Mesendoderm (in vitro differentiated cells): ENCODE measurements around the gene HOXD10.
A peak's percentile ranks its signal among the peaks of the same experiment; 100 is the strongest.

ENCODE experiments used
- DNase-seq: peaks from one replicate; pipeline ENCODE4 v3.0.0; 2013
- H2AK5ac ChIP-seq: 2 replicates; pipeline ENCODE4 v1.6.1; 2013; ENCODE audit warnings: low read length, inconsistent platforms
- H2BK120ac ChIP-seq: 2 replicates; pipeline ENCODE4 v1.6.1; 2013; ENCODE audit warnings: low read depth, mild to moderate bottlenecking, low read length, moderate library complexity, mixed read lengths
- H2BK15ac ChIP-seq: replicated peaks from 2 replicates; pipeline ENCODE4 v1.6.1; 2013; ENCODE audit warnings: low read depth, mild to moderate bottlenecking, moderate library complexity
- H2BK5ac ChIP-seq: 2 replicates; pipeline ENCODE4 v1.6.1; 2013; ENCODE audit warnings: low read length, inconsistent platforms
- H3K18ac ChIP-seq: 2 replicates; pipeline ENCODE4 v1.6.1; 2013; ENCODE audit warnings: mild to moderate bottlenecking, low read length, mixed read lengths
- H3K23ac ChIP-seq: one replicate; pipeline ENCODE4 v1.6.1; 2013; ENCODE audit warnings: low read length
- H3K27ac ChIP-seq: 2 replicates; pipeline ENCODE4 v1.5.1; 2013; ENCODE audit warnings: low read depth, mild to moderate bottlenecking, inconsistent platforms, low read length, moderate library complexity
- H3K27me3 ChIP-seq: 2 replicates; pipeline ENCODE4 v1.6.1; 2013; ENCODE audit warnings: low read length, control low read depth, mild to moderate bottlenecking, inconsistent platforms; ENCODE audit not compliant: insufficient read depth, poor library complexity
- H3K36me3 ChIP-seq: 2 replicates; pipeline ENCODE4 v1.6.1; 2013; ENCODE audit warnings: low read length, inconsistent platforms; ENCODE audit not compliant: control insufficient read depth, insufficient read depth
- H3K4ac ChIP-seq: one replicate; pipeline ENCODE4 v1.6.1; 2013; ENCODE audit warnings: low read depth, mild to moderate bottlenecking, low read length, moderate library complexity
- H3K4me1 ChIP-seq: 2 replicates; pipeline ENCODE4 v1.6.1; 2013; ENCODE audit warnings: low read depth, low read length, inconsistent platforms; ENCODE audit not compliant: control insufficient read depth
- H3K4me2 ChIP-seq: 2 replicates; pipeline ENCODE4 v1.6.1; 2013; ENCODE audit warnings: low read length
- H3K4me3 ChIP-seq: 2 replicates; pipeline ENCODE4 v1.5.1; 2013; ENCODE audit warnings: mild to moderate bottlenecking, low read length
- H3K56ac ChIP-seq: one replicate; pipeline ENCODE4 v1.6.1; 2013; ENCODE audit warnings: low read length
- H3K79me1 ChIP-seq: 2 replicates; pipeline ENCODE4 v1.6.1; 2013; ENCODE audit warnings: low read length, inconsistent platforms
- H3K79me2 ChIP-seq: 2 replicates; pipeline ENCODE4 v1.6.1; 2013; ENCODE audit warnings: mild to moderate bottlenecking, low read length; ENCODE audit not compliant: control insufficient read depth, insufficient read depth
- H3K9ac ChIP-seq: 2 replicates; pipeline ENCODE4 v1.6.1; 2013; ENCODE audit warnings: low read length, inconsistent platforms
- H4K5ac ChIP-seq: one replicate; pipeline ENCODE4 v1.6.1; 2013; ENCODE audit warnings: low read length
- H4K8ac ChIP-seq: one replicate; pipeline ENCODE4 v1.6.1; 2013; ENCODE audit warnings: low read depth, mild to moderate bottlenecking, control low read depth, low read length, moderate library complexity
- WGBS: extraction: QIAGEN DNeasy Blood & Tissue Kit; methylation state at CpG from one replicate; pipeline ENCODE4 v1.1.7; 2013; ENCODE audit warnings: low lambda C conversion rate, missing lambda C conversion rate; ENCODE audit not compliant: insufficient coverage; ENCODE audit errors: extremely low coverage; 5-methylcytosine and 5-hydroxymethylcytosine counted together

HOXD10 gene

DNA sequence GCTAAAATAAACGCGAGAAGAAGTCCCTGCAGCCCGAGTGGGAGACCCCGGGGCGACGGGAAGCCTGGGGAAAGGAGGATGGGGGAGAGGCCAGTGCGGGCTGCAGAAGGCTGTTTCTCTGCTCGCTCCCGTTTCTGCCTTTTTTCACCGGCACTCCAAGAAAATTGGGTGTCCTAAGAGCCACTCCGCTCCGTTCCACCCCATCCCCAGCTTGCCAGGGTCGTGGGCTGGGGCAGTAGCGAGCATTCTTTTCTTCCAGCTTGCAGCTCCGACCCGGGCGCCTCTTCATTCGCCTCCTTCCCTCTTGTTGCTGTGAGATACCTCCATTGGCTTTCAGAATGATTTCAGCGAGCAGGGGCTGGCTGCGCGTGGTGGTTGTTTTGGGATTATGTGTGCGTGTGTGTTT lies 41.6 kb downstream of the HOXD10 start:
- H3K4me3 ChIP-seq = no peak overlapping the region
- no CpG with 5 or more reads among the region's 22 CpGs for WGBS
- no peak overlapping the region for H3K18ac ChIP-seq
- no peak overlapping the region for H3K56ac ChIP-seq
- H4K8ac ChIP-seq = no peak overlapping the region
- H3K79me1 ChIP-seq = no peaks in the 10 kb centered on the region
- H3K9ac ChIP-seq = no peak overlapping the region
- H3K23ac ChIP-seq = no peak overlapping the region
- DNase-seq = peak; percentile 58
- no peak overlapping the region for H2BK5ac ChIP-seq
- no peaks in the 10 kb centered on the region for H3K36me3 ChIP-seq
- no peaks in the 10 kb centered on the region for H3K79me2 ChIP-seq
- H3K4me2 ChIP-seq = peak overlapping the region; percentile 32
- peaks cover 3% of the 10 kb centered on the region for H3K4me1 ChIP-seq
- H4K5ac ChIP-seq = no peak overlapping the region
- H2BK15ac ChIP-seq = no peak overlapping the region
- no peak overlapping the region for H3K4ac ChIP-seq
- H3K27ac ChIP-seq = no peak overlapping the region
- H2BK120ac ChIP-seq = no peak overlapping the region
- peaks cover 89% of the 10 kb centered on the region for H3K27me3 ChIP-seq
- no peak overlapping the region for H2AK5ac ChIP-seq

GRCh38 chr2:176158855-176159662 lies 42.5 kb downstream of the HOXD10 start:
- Histone ChIP-seq H3K23ac (no peak overlapping the region), H3K79me2 (no peaks in the 10 kb centered on the region), H3K4ac (no peak overlapping the region), H2BK5ac (no peak overlapping the region), H3K9ac (no peak overlapping the region), H2AK5ac (no peak overlapping the region), H2BK120ac (no peak overlapping the region), H3K36me3 (no peaks in the 10 kb centered on the region), H4K5ac (no peak overlapping the region), H4K8ac (no peak overlapping the region), H3K4me2 (no peak overlapping the region), H3K79me1 (no peaks in the 10 kb centered on the region), H2BK15ac (no peak overlapping the region), H3K18ac (no peak overlapping the region), H3K27me3 (peaks cover 91% of the 10 kb centered on the region), H3K4me1 (peaks cover 3% of the 10 kb centered on the region), H3K56ac (peak overlapping the region; percentile 25), H3K4me3 (no peak overlapping the region), H3K27ac (no peak overlapping the region)
- DNase-seq = peak; percentile 83
- WGBS = no CpG with 5 or more reads among the region's 39 CpGs

GRCh38 chr2:176159663-176160250 lies 43.2 kb downstream of the HOXD10 start:
- no peaks in the 10 kb centered on the region for H3K79me2 ChIP-seq
- H3K23ac ChIP-seq = peak overlapping the region; percentile 74
- H4K5ac ChIP-seq = no peak overlapping the region
- H3K4me3 ChIP-seq = no peak overlapping the region
- H2BK120ac ChIP-seq = no peak overlapping the region
- H3K36me3 ChIP-seq = no peaks in the 10 kb centered on the region
- peaks cover 3% of the 10 kb centered on the region for H3K4me1 ChIP-seq
- H3K27ac ChIP-seq = no peak overlapping the region
- peaks cover 92% of the 10 kb centered on the region for H3K27me3 ChIP-seq
- peak overlapping the region; percentile 4 for H3K9ac ChIP-seq
- peak overlapping the region; percentile 24 for H3K4me2 ChIP-seq
- peak; percentile 57 for DNase-seq
- no peak overlapping the region for H4K8ac ChIP-seq
- H3K79me1 ChIP-seq = no peaks in the 10 kb centered on the region
- H2BK15ac ChIP-seq = no peak overlapping the region
- H3K18ac ChIP-seq = peak overlapping the region; percentile 6
- H3K56ac ChIP-seq = peak overlapping the region; percentile 18
- H2BK5ac ChIP-seq = no peak overlapping the region
- no CpG with 5 or more reads among the region's 44 CpGs for WGBS
- H2AK5ac ChIP-seq = no peak overlapping the region
- H3K4ac ChIP-seq = no peak overlapping the region

DNA sequence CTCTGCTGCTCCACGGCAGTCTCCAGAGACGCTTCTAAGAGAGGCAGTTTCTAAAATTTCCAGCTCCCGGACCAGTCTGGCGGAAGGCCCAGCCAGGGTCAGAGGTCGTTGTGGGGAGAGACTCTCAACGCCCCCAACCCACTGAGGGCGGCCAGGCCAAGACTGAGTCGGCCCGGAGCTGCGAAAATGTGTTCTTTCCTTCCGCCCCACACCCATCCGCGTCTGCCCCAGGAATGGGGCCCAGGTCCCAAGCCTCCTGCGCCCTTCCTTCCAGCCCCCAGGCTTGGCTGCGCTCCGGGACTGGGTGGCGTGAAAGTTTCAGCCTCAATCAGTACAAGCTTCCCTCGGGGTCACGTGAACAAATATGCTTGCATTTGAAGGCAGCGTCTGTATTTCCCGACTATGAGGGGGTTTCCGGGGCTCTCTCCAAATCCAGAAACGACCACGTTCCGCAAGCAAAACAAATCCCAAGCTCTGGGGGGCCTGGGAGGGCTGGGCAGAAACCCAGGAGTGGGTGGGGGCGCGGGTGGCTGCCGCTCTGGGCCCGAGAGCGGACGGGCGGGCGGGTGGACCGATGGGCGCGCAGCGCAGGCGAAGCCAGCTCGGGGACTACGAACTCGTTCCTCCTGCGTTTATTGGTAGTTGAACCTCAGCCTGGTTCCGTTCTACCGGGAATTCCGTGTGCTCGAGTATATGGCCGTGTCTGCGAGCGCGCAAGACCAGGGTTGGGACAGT lies 43.8 kb downstream of the HOXD10 start:
- Histone ChIP-seq H3K27ac (no peak overlapping the region), H4K8ac (no peak overlapping the region), H3K23ac (no peak overlapping the region), H2BK5ac (no peak overlapping the region), H2BK120ac (no peak overlapping the region), H3K9ac (no peak overlapping the region), H3K27me3 (peaks cover 92% of the 10 kb centered on the region), H3K4ac (no peak overlapping the region), H3K36me3 (no peaks in the 10 kb centered on the region), H2AK5ac (no peak overlapping the region), H3K79me2 (no peaks in the 10 kb centered on the region), H4K5ac (no peak overlapping the region), H3K79me1 (no peaks in the 10 kb centered on the region), H3K56ac (peak overlapping the region; percentile 30), H3K4me3 (no peak overlapping the region), H3K18ac (no peak overlapping the region), H3K4me1 (peaks cover 3% of the 10 kb centered on the region), H2BK15ac (no peak overlapping the region), H3K4me2 (peak overlapping the region; percentile 33)
- no peak for DNase-seq
- WGBS = no CpG with 5 or more reads among the region's 50 CpGs

DNA sequence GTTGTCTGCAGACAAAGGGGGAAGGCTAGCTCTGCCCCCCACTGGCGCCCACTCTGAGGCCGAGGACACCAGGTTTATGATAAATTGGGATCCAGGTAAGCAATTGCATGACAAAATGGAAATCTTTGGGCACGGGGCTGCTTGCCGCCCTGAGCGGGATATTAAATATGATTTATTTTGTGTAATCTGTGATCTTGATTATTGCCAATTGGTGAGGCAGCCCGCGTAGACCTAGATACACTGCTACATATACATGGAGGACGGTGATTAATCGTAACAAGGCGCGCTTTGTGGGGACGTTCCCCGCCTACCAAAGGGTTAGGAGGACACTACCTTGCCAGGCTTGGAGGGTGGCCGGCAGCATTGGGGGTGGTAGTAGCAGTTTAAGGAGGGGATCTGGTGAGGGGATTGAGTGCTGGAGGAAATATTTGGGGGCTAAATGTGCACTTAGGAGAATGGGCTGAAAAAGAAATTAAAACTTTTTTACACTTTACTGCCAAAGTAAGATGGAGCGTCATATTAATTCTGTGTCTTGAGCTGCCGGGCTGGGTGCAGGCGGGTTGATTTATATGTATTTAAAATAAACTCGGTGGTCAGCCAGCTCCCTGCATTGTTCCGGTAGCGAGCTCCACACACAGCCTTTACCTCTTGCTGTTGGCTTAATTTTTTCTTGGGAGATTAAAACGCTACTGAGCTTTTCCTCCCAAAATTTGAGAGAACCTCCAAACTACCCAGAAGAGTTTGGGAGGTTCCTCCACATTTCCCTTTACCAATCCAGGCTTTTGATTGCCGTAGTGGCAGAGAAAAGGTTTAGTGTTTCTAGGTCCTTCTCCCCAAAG lies 44.6 kb downstream of the HOXD10 start:
- Histone ChIP-seq H3K4me2 (no peak overlapping the region), H3K4me3 (no peak overlapping the region)
- no CpG with 5 or more reads among the region's 22 CpGs for WGBS

More for the DNA sequence above, 44.6 kb downstream of the HOXD10 start:
- Histone ChIP-seq H3K23ac (no peak overlapping the region), H2BK120ac (no peak overlapping the region), H3K56ac (peak overlapping the region; percentile 30), H2BK15ac (no peak overlapping the region), H3K4me1 (peaks cover 3% of the 10 kb centered on the region), H3K79me2 (no peaks in the 10 kb centered on the region), H3K4ac (no peak overlapping the region), H3K27ac (no peak overlapping the region), H2BK5ac (no peak overlapping the region), H3K27me3 (peaks cover 93% of the 10 kb centered on the region), H3K9ac (no peak overlapping the region), H3K36me3 (no peaks in the 10 kb centered on the region), H2AK5ac (no peak overlapping the region), H3K79me1 (no peaks in the 10 kb centered on the region), H4K5ac (no peak overlapping the region), H4K8ac (no peak overlapping the region), H3K18ac (no peak overlapping the region)
- DNase-seq = no peak
